Ecto neural progenitor cell (in vitro differentiated cells): ENCODE results near the gene SCAF8.

Source experiments
- DNase-seq: peaks from one replicate; pipeline ENCODE4 v3.0.0-alpha.2; 2018; ENCODE audit warnings: low spot score

SCAF8 gene

GRCh38 chr6:154841109-154841508 is 107.9 kb downstream of the SCAF8 start:
- no peak for DNase-seq

- DNase-seq = no peak
Observed at GRCh38 chr6:154842833-154843232, 109.6 kb downstream of the SCAF8 start.

GRCh38 chr6:154847318-154847717 is 114.1 kb downstream of the SCAF8 start:
- DNase-seq = no peak

- DNase-seq = no peak
Observed at GRCh38 chr6:154848580-154848979, 115.4 kb downstream of the SCAF8 start.

- DNase-seq = no peak
Observed at GRCh38 chr6:154849475-154849874, 116.3 kb downstream of the SCAF8 start.

GRCh38 chr6:154852687-154853086 is 119.5 kb downstream of the SCAF8 start:
- no peak for DNase-seq

GRCh38 chr6:154857529-154857928 is 124.3 kb downstream of the SCAF8 start:
- DNase-seq = no peak

- DNase-seq = no peak
Observed at GRCh38 chr6:154861825-154862224, 128.6 kb downstream of the SCAF8 start.

GRCh38 chr6:154862536-154862935 is 129.3 kb downstream of the SCAF8 start:
- DNase-seq = no peak

GRCh38 chr6:154864066-154864430 is 130.8 kb downstream of the SCAF8 start:
- DNase-seq = no peak

GRCh38 chr6:154865291-154865690 is 132.1 kb downstream of the SCAF8 start:
- DNase-seq = no peak

- no peak for DNase-seq
Observed at GRCh38 chr6:154868143-154868594, 135.0 kb downstream of the SCAF8 start.

- DNase-seq = no peak
Observed at GRCh38 chr6:154872542-154873114, 139.4 kb downstream of the SCAF8 start.

- DNase-seq = no peak
Observed at GRCh38 chr6:154873546-154873945, 140.3 kb downstream of the SCAF8 start.

- DNase-seq = no peak
Observed at GRCh38 chr6:154874773-154875592, 141.8 kb downstream of the SCAF8 start.

- DNase-seq = no peak
Observed at GRCh38 chr6:154876486-154877280, 143.5 kb downstream of the SCAF8 start.

- DNase-seq = no peak
Observed at GRCh38 chr6:154878871-154879491, 145.8 kb downstream of the SCAF8 start.

- DNase-seq = no peak
Observed at GRCh38 chr6:154882107-154882506, 148.9 kb downstream of the SCAF8 start.
